Measurements from ENCODE around the gene GLT8D1. TPM values are rescaled to one million over a fixed set of nuclear protein-coding genes. Genes with fewer than 3 reads are reported as not detected.
"Not testable (repeated sequence)": the region's sequence is repeated elsewhere in the genome, so short reads cannot be mapped to it uniquely, and the experiment has no call there.

Gene GLT8D1
- polyA plus RNA-seq, 1 donor = 53.8 TPM

DNA sequence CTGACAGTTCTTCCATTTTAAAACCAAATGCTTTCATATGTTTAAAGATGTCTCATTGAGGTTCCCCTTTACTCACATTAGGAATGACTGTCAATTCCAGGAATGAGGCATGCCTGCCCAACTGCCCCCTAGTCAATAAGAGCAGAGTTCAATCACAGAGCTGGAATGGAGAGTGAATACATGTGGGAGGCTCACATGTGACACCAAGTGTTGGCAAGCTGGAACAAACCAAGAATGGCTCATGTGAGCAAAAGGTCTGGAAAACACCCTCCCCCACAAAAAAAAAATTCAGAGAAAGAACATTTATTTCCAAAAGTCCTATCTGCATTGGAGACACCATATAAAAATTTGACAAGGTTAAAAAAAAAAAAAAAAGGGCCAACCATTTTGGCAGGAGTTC, 23.6 kb downstream of the GLT8D1 start:
- peak overlapping the region; percentile 18 for H3K27ac ChIP-seq (ENCODE audit: low read length)
- H3K4me3 ChIP-seq (ENCODE audit: low read length) = no peak overlapping the region
- peaks cover 15% of the 10 kb centered on the region for H3K4me1 ChIP-seq (ENCODE audit: control insufficient read depth, insufficient read depth, low read length)
- peak; percentile 54 to 75 for DNase-seq
- H3K36me3 ChIP-seq (ENCODE audit: control insufficient read depth, insufficient read depth, low read length) = peaks cover 23% of the 10 kb centered on the region
- no peaks in the 10 kb centered on the region for H3K27me3 ChIP-seq (ENCODE audit: control insufficient read depth, insufficient read depth, low read length)
- no peaks in the 10 kb centered on the region for H3K9me3 ChIP-seq (ENCODE audit: control insufficient read depth, low read depth, low read length)

DNA sequence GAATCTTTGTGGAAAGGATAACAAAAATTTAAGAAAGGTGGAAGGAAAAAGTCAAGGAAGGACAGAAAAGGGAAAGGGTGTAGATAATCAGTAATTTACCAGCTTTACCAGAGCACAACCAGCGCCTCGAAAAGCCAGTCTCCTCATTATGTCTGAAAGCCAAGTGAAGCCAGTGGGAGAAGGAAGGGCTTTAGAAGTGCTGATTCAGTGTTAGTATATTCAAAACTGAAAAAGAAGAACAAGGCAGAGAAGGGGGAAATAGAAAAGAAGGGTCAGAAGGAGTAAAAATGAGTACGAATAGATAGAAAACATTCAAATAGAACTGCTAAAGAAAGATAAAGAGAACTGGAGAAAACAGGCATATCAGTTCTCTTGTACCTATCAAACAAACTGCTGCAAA, 24.0 kb downstream of the GLT8D1 start:
- Histone ChIP-seq H3K36me3 (ENCODE audit: control insufficient read depth, insufficient read depth, low read length) (peaks cover 27% of the 10 kb centered on the region), H3K9me3 (ENCODE audit: control insufficient read depth, low read depth, low read length) (no peaks in the 10 kb centered on the region), H3K4me3 (ENCODE audit: low read length) (no peak overlapping the region), H3K27ac (ENCODE audit: low read length) (peak overlapping the region; percentile 18), H3K4me1 (ENCODE audit: control insufficient read depth, insufficient read depth, low read length) (peaks cover 15% of the 10 kb centered on the region), H3K27me3 (ENCODE audit: control insufficient read depth, insufficient read depth, low read length) (no peaks in the 10 kb centered on the region)
- WGBS (ENCODE audit: insufficient coverage, low lambda C conversion rate) = 78% methylated on average over 1 of the region's 3 CpGs
- no peak for DNase-seq

DNA sequence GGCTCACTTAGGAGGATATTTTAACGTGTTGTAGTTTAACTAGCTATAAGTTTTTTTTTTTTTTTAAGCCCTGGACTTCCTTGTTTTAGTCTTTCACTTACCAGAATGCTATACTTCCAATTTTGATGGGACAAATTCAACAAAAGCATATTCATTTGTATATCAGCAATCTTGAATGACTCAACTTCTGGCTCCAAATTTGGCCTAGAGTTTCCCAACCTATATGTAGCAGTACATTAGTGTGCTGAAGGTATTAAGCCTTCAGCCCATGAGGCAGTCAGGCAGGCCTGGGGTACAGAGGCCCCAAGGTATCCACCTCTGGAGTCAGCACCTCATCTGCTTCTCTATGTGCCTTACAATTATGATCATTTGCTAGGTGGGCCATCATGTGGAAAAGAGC, 25.8 kb downstream of the GLT8D1 start:
- Histone ChIP-seq H3K4me1 (ENCODE audit: control insufficient read depth, insufficient read depth, low read length) (peaks cover 15% of the 10 kb centered on the region), H3K27me3 (ENCODE audit: control insufficient read depth, insufficient read depth, low read length) (no peaks in the 10 kb centered on the region), H3K4me3 (ENCODE audit: low read length) (no peak overlapping the region), H3K27ac (ENCODE audit: low read length) (no peak overlapping the region), H3K36me3 (ENCODE audit: control insufficient read depth, insufficient read depth, low read length) (peaks cover 39% of the 10 kb centered on the region), H3K9me3 (ENCODE audit: control insufficient read depth, low read depth, low read length) (no peaks in the 10 kb centered on the region)
- WGBS (ENCODE audit: insufficient coverage, low lambda C conversion rate) = 67% methylated on average over 1 of the region's 1 CpG
- no peak for DNase-seq

DNA sequence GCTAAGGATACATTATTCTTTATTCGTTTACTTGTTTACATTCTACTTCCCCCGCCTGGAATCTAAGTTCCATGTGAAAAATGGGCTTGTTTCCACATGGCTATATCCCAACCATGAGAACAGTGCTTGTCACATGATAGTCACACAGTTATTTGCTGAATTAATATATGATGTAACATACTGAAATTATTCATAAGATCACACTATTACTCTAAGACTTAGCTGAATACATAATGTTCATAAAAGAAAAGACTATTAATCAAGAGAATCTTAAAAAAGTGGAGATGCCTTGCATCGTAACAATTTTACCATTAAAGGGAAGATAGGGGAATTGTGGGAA, 26.4 kb downstream of the GLT8D1 start:
- H3K9me3 ChIP-seq (ENCODE audit: control insufficient read depth, low read depth, low read length) = no peaks in the 10 kb centered on the region
- H3K27me3 ChIP-seq (ENCODE audit: control insufficient read depth, insufficient read depth, low read length) = no peaks in the 10 kb centered on the region
- no peak overlapping the region for H3K27ac ChIP-seq (ENCODE audit: low read length)
- 84% methylated on average over 2 of the region's 3 CpGs for WGBS (ENCODE audit: insufficient coverage, low lambda C conversion rate)
- no peak for DNase-seq
- no peak overlapping the region for H3K4me3 ChIP-seq (ENCODE audit: low read length)
- H3K36me3 ChIP-seq (ENCODE audit: control insufficient read depth, insufficient read depth, low read length) = peaks cover 40% of the 10 kb centered on the region
- H3K4me1 ChIP-seq (ENCODE audit: control insufficient read depth, insufficient read depth, low read length) = peaks cover 15% of the 10 kb centered on the region

DNA sequence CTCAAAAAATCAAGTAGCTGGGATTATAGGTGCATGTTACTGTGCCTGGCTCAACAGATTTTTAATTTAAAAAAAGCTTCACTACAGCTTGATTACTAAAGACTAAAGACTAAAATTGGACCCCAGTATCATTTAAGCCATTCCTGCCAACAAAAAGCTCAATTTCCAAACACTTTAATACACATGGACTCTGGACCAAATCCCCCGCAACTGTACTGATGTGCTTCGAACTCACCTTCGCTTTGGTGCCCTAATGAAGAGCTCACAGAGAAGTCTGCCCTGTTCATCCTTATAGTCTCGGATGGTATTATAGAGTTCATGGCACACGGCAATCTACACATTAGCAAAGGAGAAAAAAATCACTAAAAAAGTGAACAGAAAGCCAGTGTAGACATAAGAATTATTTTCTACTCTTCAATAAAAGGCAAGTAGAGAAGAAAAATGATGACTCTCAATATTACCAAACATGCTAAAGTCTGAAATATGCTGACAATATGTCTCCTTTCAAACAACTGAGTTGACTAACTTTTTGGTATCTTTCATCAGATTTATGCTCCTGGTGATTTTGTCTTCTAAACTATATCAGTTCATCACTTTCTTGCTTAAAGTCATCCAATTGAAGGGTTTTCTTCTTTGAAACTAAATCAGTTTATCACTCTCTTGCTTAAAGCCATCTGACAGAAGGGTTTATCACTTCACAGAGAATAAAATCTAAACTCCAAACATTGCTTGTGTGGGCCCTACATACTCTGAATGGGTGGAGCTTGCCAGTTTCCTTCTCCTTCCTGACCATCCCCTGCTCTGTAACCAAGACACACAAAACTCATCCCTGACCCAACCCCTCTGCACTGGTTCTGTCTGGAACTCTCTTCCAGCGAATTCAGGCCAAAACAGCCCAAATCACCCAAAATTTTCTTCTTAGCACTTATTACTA, 27.1 kb downstream of the GLT8D1 start:
- no peaks in the 10 kb centered on the region for H3K27me3 ChIP-seq (ENCODE audit: control insufficient read depth, insufficient read depth, low read length)
- no peak for DNase-seq
- peaks cover 40% of the 10 kb centered on the region for H3K36me3 ChIP-seq (ENCODE audit: control insufficient read depth, insufficient read depth, low read length)
- no peak overlapping the region for H3K27ac ChIP-seq (ENCODE audit: low read length)
- no peaks in the 10 kb centered on the region for H3K9me3 ChIP-seq (ENCODE audit: control insufficient read depth, low read depth, low read length)
- 100% methylated on average over 1 of the region's 6 CpGs for WGBS (ENCODE audit: insufficient coverage, low lambda C conversion rate)
- H3K4me1 ChIP-seq (ENCODE audit: control insufficient read depth, insufficient read depth, low read length) = peaks cover 9% of the 10 kb centered on the region
- H3K4me3 ChIP-seq (ENCODE audit: low read length) = no peak overlapping the region

DNA sequence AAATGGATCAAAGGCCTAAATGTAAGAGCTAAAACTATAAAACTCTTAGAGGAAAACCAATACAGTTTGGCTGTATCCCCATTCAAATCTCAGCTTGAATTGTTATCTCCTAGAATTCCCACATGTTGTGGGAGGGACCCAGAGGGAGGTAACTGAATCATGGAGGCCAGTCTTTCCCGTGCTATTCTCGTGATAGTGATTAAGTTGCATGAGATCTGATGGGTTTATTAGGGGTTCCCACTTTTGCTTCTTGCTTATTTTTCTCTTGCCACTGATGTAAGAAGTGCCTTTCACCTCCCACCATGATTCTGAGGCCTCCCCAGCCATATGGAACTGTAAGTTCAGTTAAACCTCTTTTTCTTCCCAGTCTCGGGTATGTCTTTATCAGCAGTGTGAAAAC, 29.4 kb downstream of the GLT8D1 start:
- no CpG with 5 or more reads among the region's 3 CpGs for WGBS (ENCODE audit: insufficient coverage, low lambda C conversion rate)
- not testable (repeated sequence) for H3K4me3 ChIP-seq (ENCODE audit: low read length); H3K27me3 ChIP-seq (ENCODE audit: control insufficient read depth, insufficient read depth, low read length); H3K27ac ChIP-seq (ENCODE audit: low read length); H3K9me3 ChIP-seq (ENCODE audit: control insufficient read depth, low read depth, low read length); H3K4me1 ChIP-seq (ENCODE audit: control insufficient read depth, insufficient read depth, low read length); DNase-seq
- peaks cover 50% of the 10 kb centered on the region for H3K36me3 ChIP-seq (ENCODE audit: control insufficient read depth, insufficient read depth, low read length)

DNA sequence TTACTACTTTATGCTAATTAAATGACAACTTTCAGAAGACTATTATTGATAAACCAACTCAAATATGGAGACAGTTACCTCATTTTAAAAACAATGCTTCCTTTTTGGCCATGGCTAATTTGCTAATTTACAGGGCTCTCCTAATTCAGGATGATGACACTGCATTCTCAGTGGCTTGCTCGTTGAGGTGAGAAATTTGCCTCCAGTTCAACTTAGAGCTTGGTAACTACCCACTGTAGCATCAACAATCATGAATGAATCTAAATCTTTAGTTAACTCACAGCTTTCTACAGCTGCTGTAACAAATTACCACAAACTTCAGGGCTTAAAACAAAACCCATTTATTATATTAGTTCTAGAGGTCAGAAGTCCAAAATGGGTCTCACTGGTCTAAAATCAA, 33.9 kb downstream of the GLT8D1 start:
- Histone ChIP-seq H3K4me1 (ENCODE audit: control insufficient read depth, insufficient read depth, low read length) (no peaks in the 10 kb centered on the region), H3K9me3 (ENCODE audit: control insufficient read depth, low read depth, low read length) (no peaks in the 10 kb centered on the region), H3K27me3 (ENCODE audit: control insufficient read depth, insufficient read depth, low read length) (no peaks in the 10 kb centered on the region), H3K4me3 (ENCODE audit: low read length) (no peak overlapping the region), H3K27ac (ENCODE audit: low read length) (no peak overlapping the region), H3K36me3 (ENCODE audit: control insufficient read depth, insufficient read depth, low read length) (peaks cover 36% of the 10 kb centered on the region)
- DNase-seq = no peak
- no CpG with 5 or more reads among the region's 1 CpG for WGBS (ENCODE audit: insufficient coverage, low lambda C conversion rate)

DNA sequence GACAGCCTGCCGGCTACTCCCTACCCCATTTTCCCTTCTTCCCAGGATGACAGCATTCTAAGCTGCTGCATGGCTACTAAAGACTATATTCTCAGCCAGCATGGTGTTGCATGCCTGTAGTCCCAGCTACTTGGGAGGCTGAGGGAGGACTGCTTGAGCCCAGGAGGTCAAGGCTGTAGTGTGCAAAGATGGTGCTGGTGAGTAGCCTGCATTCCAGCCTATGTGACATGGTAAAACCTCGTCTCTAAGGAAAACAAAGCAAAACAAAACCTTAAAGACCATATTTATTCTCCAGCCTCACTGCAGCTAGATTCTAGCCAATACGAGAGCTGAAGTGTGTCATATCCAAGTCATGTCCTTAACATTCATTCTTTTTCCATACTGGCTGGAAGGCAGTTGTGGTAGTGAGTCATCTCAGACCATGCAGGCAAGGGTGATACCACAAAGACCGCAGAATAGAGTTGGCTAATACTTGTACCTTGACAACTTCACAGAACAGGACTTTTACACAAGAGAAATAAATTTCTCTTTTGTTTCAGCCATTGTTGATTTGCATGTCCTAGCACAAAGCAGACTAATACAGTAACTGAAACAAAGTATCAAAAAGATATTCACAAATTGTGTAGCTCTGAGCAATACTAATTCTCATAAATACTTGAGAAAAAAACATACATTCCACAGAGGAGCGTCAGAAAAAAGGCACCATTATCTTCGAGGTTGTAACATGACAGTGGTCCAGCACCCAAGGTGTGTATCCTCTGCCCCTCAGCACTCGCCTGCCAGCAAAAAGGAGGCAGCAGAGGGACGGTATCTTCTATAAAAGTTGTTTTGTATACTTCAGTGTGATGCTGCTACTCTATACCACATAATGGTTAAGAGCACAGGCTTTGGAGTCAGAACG, 34.7 kb downstream of the GLT8D1 start:
- 100% methylated on average over 1 of the region's 9 CpGs for WGBS (ENCODE audit: insufficient coverage, low lambda C conversion rate)
- H3K4me3 ChIP-seq (ENCODE audit: low read length) = no peak overlapping the region
- no peak overlapping the region for H3K27ac ChIP-seq (ENCODE audit: low read length)
- peaks cover 35% of the 10 kb centered on the region for H3K36me3 ChIP-seq (ENCODE audit: control insufficient read depth, insufficient read depth, low read length)
- H3K9me3 ChIP-seq (ENCODE audit: control insufficient read depth, low read depth, low read length) = no peaks in the 10 kb centered on the region
- H3K4me1 ChIP-seq (ENCODE audit: control insufficient read depth, insufficient read depth, low read length) = no peaks in the 10 kb centered on the region
- no peak for DNase-seq
- H3K27me3 ChIP-seq (ENCODE audit: control insufficient read depth, insufficient read depth, low read length) = no peaks in the 10 kb centered on the region

DNA sequence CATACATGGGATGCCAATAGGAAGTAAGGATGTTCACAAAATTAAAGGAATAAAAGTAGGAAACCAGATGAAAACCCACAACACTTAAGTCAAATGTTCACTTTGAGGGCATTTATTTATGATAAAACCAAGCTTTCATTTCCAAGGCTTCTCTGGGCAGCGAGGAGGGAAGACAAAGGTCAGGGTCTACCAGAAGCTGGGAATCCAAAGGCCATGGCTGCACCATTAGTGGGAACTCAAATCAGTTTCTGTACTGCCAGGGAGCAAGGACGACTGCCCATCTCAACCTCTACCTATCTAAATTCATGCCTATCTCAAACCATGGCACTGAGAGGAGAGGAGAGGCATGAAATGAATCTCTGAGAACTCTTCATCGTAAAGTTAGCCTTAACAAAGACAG, 42.5 kb downstream of the GLT8D1 start:
- H3K36me3 ChIP-seq (ENCODE audit: control insufficient read depth, insufficient read depth, low read length) = peaks cover 54% of the 10 kb centered on the region
- H3K4me3 ChIP-seq (ENCODE audit: low read length) = no peak overlapping the region
- no CpG with 5 or more reads among the region's 3 CpGs for WGBS (ENCODE audit: insufficient coverage, low lambda C conversion rate)
- H3K27me3 ChIP-seq (ENCODE audit: control insufficient read depth, insufficient read depth, low read length) = no peaks in the 10 kb centered on the region
- no peak for DNase-seq
- H3K4me1 ChIP-seq (ENCODE audit: control insufficient read depth, insufficient read depth, low read length) = no peaks in the 10 kb centered on the region
- no peaks in the 10 kb centered on the region for H3K9me3 ChIP-seq (ENCODE audit: control insufficient read depth, low read depth, low read length)
- no peak overlapping the region for H3K27ac ChIP-seq (ENCODE audit: low read length)

DNA sequence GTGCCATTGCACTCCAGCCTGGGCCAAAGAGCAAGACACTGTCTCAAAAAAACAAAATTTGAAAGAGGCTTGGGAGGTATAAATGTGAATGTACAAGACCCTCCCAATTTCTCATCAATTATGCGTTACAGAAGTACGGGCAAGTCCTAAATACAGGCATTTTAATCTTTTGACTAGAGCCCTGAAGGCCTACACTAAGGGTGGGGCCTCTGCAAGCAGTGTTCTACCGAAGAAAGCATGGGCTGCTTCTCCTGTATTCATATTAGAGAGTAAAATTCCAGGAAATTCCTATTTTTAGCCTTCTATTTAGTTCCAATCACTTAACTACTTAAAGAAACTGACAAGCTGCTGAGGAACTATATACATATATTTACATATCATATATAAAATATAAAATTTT, 45.5 kb downstream of the GLT8D1 start:
- no peak overlapping the region for H3K4me3 ChIP-seq (ENCODE audit: low read length)
- no peaks in the 10 kb centered on the region for H3K4me1 ChIP-seq (ENCODE audit: control insufficient read depth, insufficient read depth, low read length)
- no CpG with 5 or more reads among the region's 3 CpGs for WGBS (ENCODE audit: insufficient coverage, low lambda C conversion rate)
- no peaks in the 10 kb centered on the region for H3K27me3 ChIP-seq (ENCODE audit: control insufficient read depth, insufficient read depth, low read length)
- DNase-seq = no peak
- H3K9me3 ChIP-seq (ENCODE audit: control insufficient read depth, low read depth, low read length) = no peaks in the 10 kb centered on the region
- H3K27ac ChIP-seq (ENCODE audit: low read length) = no peak overlapping the region
- peaks cover 62% of the 10 kb centered on the region for H3K36me3 ChIP-seq (ENCODE audit: control insufficient read depth, insufficient read depth, low read length)

Measured in large intestine (tissue), 3 donors.